IMR-90 (cell line): ENCODE measurements around the gene NR2F2.

Source experiments
- BHLHE40 ChIP-seq: fragments of 150-350 bp; IDR thresholded peaks from 2 replicates; pipeline ENCODE4 v1.6.1; 2016; ENCODE audit warnings: mild to moderate bottlenecking, low read depth, low read length
- CEBPB ChIP-seq: IDR thresholded peaks from 2 replicates; pipeline ENCODE4 v1.6.1; 2012; ENCODE audit warnings: low read depth, low read length, improper control_type of control experiment
- CTCF ChIP-seq: conservative IDR thresholded peaks from 2 replicates; pipeline ENCODE4 v1.5.1; 2012; ENCODE audit warnings: mild to moderate bottlenecking, low read depth, low read length, improper control_type of control experiment
- FOS ChIP-seq: fragments of 150-350 bp; IDR thresholded peaks from 2 replicates; pipeline ENCODE4 v1.6.1; 2016; ENCODE audit warnings: low read depth, low read length
- MAFK ChIP-seq: IDR thresholded peaks from 2 replicates; pipeline ENCODE4 v1.6.1; 2012; ENCODE audit warnings: low read depth, low read length, improper control_type of control experiment
- MXI1 ChIP-seq: IDR thresholded peaks from 2 replicates; pipeline ENCODE4 v1.6.1; 2012; ENCODE audit warnings: low read depth, mild to moderate bottlenecking, low read length, moderate library complexity, borderline replicate concordance
- NFE2L2 ChIP-seq: fragments of 150-350 bp; IDR thresholded peaks from 2 replicates; pipeline ENCODE4 v1.6.1; 2016; ENCODE audit warnings: low read depth, mild to moderate bottlenecking, low read length
- POLR2A ChIP-seq: IDR thresholded peaks from 2 replicates; pipeline ENCODE4 v1.6.1; 2012; ENCODE audit warnings: mild to moderate bottlenecking, low read depth, low read length
- RAD21 ChIP-seq: IDR thresholded peaks from 2 replicates; pipeline ENCODE4 v1.6.1; 2012; ENCODE audit warnings: low read length, improper control_type of control experiment
- RCOR1 ChIP-seq: IDR thresholded peaks from 2 replicates; pipeline ENCODE4 v1.6.1; 2012; ENCODE audit warnings: mild to moderate bottlenecking, low read length, improper control_type of control experiment; ENCODE audit not compliant: insufficient replicate concordance
- RFX5 ChIP-seq: IDR thresholded peaks from 2 replicates; pipeline ENCODE4 v1.8.0; 2012; ENCODE audit warnings: low read depth, mild to moderate bottlenecking, low read length, moderate library complexity
- SMC3 ChIP-seq: fragments of 150-350 bp; IDR thresholded peaks from 2 replicates; pipeline ENCODE4 v1.6.1; 2016; ENCODE audit warnings: low read depth, mild to moderate bottlenecking, antibody characterized with exemption, low read length, moderate library complexity

GRCh38 chr15:96338766-96339618 lies 8.5 kb downstream of the NR2F2 start:
- no peak for TF ChIP-seq RFX5
- TF ChIP-seq MAFK = no peak
- TF ChIP-seq CTCF = no peak
- no peak for TF ChIP-seq RCOR1
- no peak for TF ChIP-seq POLR2A
- TF ChIP-seq BHLHE40 = no peak
- TF ChIP-seq CEBPB = no peak
- TF ChIP-seq MXI1 = no peak
- no peak for TF ChIP-seq SMC3
- TF ChIP-seq FOS = no peak
- no peak for TF ChIP-seq RAD21
- TF ChIP-seq NFE2L2 = no peak
